Muscle layer of duodenum (tissue), 2 donors: ENCODE data around the gene KCNG4.

ENCODE experiments used
- H3K27ac ChIP-seq: one replicate; pipeline ENCODE4 v1.7.0; 2013; ENCODE audit warnings: mild to moderate bottlenecking, low read length
- H3K27me3 ChIP-seq: one replicate; pipeline ENCODE4 v1.7.0; 2013; ENCODE audit warnings: low read depth, mild to moderate bottlenecking, control low read depth, low read length
- H3K36me3 ChIP-seq, 2 donors: one replicate each; pipeline ENCODE4 v1.7.0; 2013; ENCODE audit warnings: low read length in 2 of 2, control low read depth in 1 of 2, mild to moderate bottlenecking in 1 of 2; ENCODE audit not compliant: insufficient read depth in 2 of 2, control insufficient read depth in 1 of 2
- H3K4me1 ChIP-seq, 2 donors: one replicate each; pipeline ENCODE4 v1.7.0; 2013; ENCODE audit warnings: low read length in 2 of 2, mild to moderate bottlenecking in 2 of 2, control low read depth in 1 of 2, moderate library complexity in 1 of 2; ENCODE audit not compliant: insufficient read depth in 2 of 2, control insufficient read depth in 1 of 2
- H3K4me3 ChIP-seq, 2 donors: one replicate each; pipeline ENCODE4 v1.7.0; 2013; ENCODE audit warnings: low read length in 2 of 2, low read depth in 1 of 2, mild to moderate bottlenecking in 1 of 2
- H3K9me3 ChIP-seq, 2 donors: one replicate each; pipeline ENCODE4 v1.7.0; 2013; ENCODE audit warnings: low read length in 2 of 2, control low read depth in 1 of 2, mild to moderate bottlenecking in 1 of 2; ENCODE audit not compliant: control insufficient read depth in 1 of 2
- donor health status: healthy.

KCNG4 gene

GRCh38 chr16:84194470-84195200, 45.2 kb downstream of the KCNG4 start:
- Histone ChIP-seq H3K9me3 (no peaks in the 10 kb centered on the region), H3K4me1 (peaks cover 0 to 4% of the 10 kb centered on the region in 2 donors), H3K27ac (no peak overlapping the region), H3K4me3 (no peak overlapping the region), H3K27me3 (no peaks in the 10 kb centered on the region), H3K36me3 (no peaks in the 10 kb centered on the region)

GRCh38 chr16:84194018-84194417, 45.8 kb downstream of the KCNG4 start:
- Histone ChIP-seq H3K4me3 (no peak overlapping the region), H3K4me1 (peaks cover 0 to 3% of the 10 kb centered on the region in 2 donors), H3K27ac (no peak overlapping the region), H3K36me3 (no peaks in the 10 kb centered on the region), H3K27me3 (no peaks in the 10 kb centered on the region), H3K9me3 (no peaks in the 10 kb centered on the region)

GRCh38 chr16:84193480-84193879, 46.3 kb downstream of the KCNG4 start:
- Histone ChIP-seq H3K27ac (no peak overlapping the region), H3K36me3 (no peaks in the 10 kb centered on the region), H3K4me1 (no peaks in the 10 kb centered on the region), H3K9me3 (no peaks in the 10 kb centered on the region), H3K4me3 (no peak overlapping the region), H3K27me3 (no peaks in the 10 kb centered on the region)

- H3K36me3 ChIP-seq = no peaks in the 10 kb centered on the region
- H3K4me1 ChIP-seq = no peaks in the 10 kb centered on the region
- H3K4me3 ChIP-seq = no peak overlapping the region
- no peaks in the 10 kb centered on the region for H3K9me3 ChIP-seq
- H3K27ac ChIP-seq = no peak overlapping the region
- no peaks in the 10 kb centered on the region for H3K27me3 ChIP-seq
These were observed 48.3 kb downstream of the KCNG4 start for GRCh38 chr16:84191466-84191865.

- H3K4me1 ChIP-seq = peaks cover 0 to 6% of the 10 kb centered on the region in 2 donors
- H3K27me3 ChIP-seq = no peaks in the 10 kb centered on the region
- H3K4me3 ChIP-seq = no peak within 1 kb of the TSS
- H3K9me3 ChIP-seq = no peaks in the 10 kb centered on the region
- no peak within 1 kb of the TSS for H3K27ac ChIP-seq
- H3K36me3 ChIP-seq = no peaks in the 10 kb centered on the region
These were observed 49.0 kb downstream of the KCNG4 start, which contains the start of gene ADAD2 for GRCh38 chr16:84190731-84191388. ADAD2 (plus strand) TSS chr16:84191157; CDS start chr16:84191231, 74 bp downstream.

- Histone ChIP-seq H3K4me3 (peak within 1 kb of the TSS; percentile 83 to 98), H3K27ac (peak within 1 kb of the TSS; percentile 45), H3K9me3 (no peaks in the 10 kb centered on the region), H3K4me1 (peaks cover 0 to 18% of the 10 kb centered on the region in 2 donors), H3K36me3 (peaks cover 10 to 24% of the 10 kb centered on the region in 2 donors), H3K27me3 (no peaks in the 10 kb centered on the region)
These were observed 53.0 kb downstream of the KCNG4 start, which contains the start of gene TAF1C for GRCh38 chr16:84186685-84187437. TAF1C (minus strand) TSS chr16:84187057; CDS start chr16:84184988, 2,069 bp downstream.

GRCh38 chr16:84184775-84185174, 55.0 kb downstream of the KCNG4 start:
- Histone ChIP-seq H3K9me3 (no peaks in the 10 kb centered on the region), H3K4me1 (peaks cover 0 to 18% of the 10 kb centered on the region in 2 donors), H3K27me3 (no peaks in the 10 kb centered on the region), H3K4me3 (no peak overlapping the region), H3K27ac (no peak overlapping the region), H3K36me3 (peaks cover 20 to 44% of the 10 kb centered on the region in 2 donors)

GRCh38 chr16:84183911-84184591, 55.8 kb downstream of the KCNG4 start:
- peaks cover 0 to 18% of the 10 kb centered on the region in 2 donors for H3K4me1 ChIP-seq
- no peak overlapping the region for H3K27ac ChIP-seq
- peaks cover 20 to 51% of the 10 kb centered on the region in 2 donors for H3K36me3 ChIP-seq

GRCh38 chr16:84183572-84183875, 56.3 kb downstream of the KCNG4 start:
- peaks cover 24 to 57% of the 10 kb centered on the region in 2 donors for H3K36me3 ChIP-seq
- H3K4me1 ChIP-seq = peaks cover 0 to 20% of the 10 kb centered on the region in 2 donors
- H3K27ac ChIP-seq = no peak overlapping the region
- H3K4me3 ChIP-seq = no peak overlapping the region
- H3K27me3 ChIP-seq = no peaks in the 10 kb centered on the region
- H3K9me3 ChIP-seq = no peaks in the 10 kb centered on the region

More at GRCh38 chr16:84183911-84184591, 55.8 kb downstream of the KCNG4 start:
- Histone ChIP-seq H3K4me3 (no peak overlapping the region), H3K9me3 (no peaks in the 10 kb centered on the region), H3K27me3 (no peaks in the 10 kb centered on the region)

GRCh38 chr16:84182680-84183571, 56.9 kb downstream of the KCNG4 start:
- Histone ChIP-seq H3K4me1 (peaks cover 3 to 26% of the 10 kb centered on the region in 2 donors), H3K27me3 (no peaks in the 10 kb centered on the region), H3K27ac (no peak overlapping the region), H3K4me3 (no peak overlapping the region), H3K9me3 (no peaks in the 10 kb centered on the region), H3K36me3 (peaks cover 24 to 59% of the 10 kb centered on the region in 2 donors)
